Measurements from ENCODE around the gene PPP1R12A.

The PPP1R12A gene

GRCh38 chr12:79936670-79937069, 1.8 kb upstream of the PPP1R12A start:
- in situ Hi-C loops (cut with MboI; ENCODE audit: low sequenced_read_pairs) = no loop called here

GRCh38 chr12:79935624-79936345, 888 bp upstream of the PPP1R12A start:
- in situ Hi-C loops (cut with MboI; ENCODE audit: low sequenced_read_pairs) = no loop called here

GRCh38 chr12:79934281-79935020, 446 bp downstream of the PPP1R12A start:
- in situ Hi-C loops (cut with MboI; ENCODE audit: low sequenced_read_pairs) = no loop called here

- in situ Hi-C loops (cut with MboI; ENCODE audit: low sequenced_read_pairs) = no loop called here
Measured at GRCh38 chr12:79933532-79934264, 1.2 kb downstream of the PPP1R12A start.

GRCh38 chr12:79933043-79933442, 1.9 kb downstream of the PPP1R12A start:
- in situ Hi-C loops (cut with MboI; ENCODE audit: low sequenced_read_pairs) = no loop called here

- in situ Hi-C loops (cut with MboI; ENCODE audit: low sequenced_read_pairs) = no loop called here
Measured at GRCh38 chr12:79932357-79932756, 2.5 kb downstream of the PPP1R12A start.

GRCh38 chr12:79929065-79929464, 5.8 kb downstream of the PPP1R12A start:
- in situ Hi-C loops (cut with MboI; ENCODE audit: low sequenced_read_pairs) = no loop called here

GRCh38 chr12:79927772-79928474, 7.0 kb downstream of the PPP1R12A start:
- in situ Hi-C loops (cut with MboI; ENCODE audit: low sequenced_read_pairs) = no loop called here

- in situ Hi-C loops (cut with MboI; ENCODE audit: low sequenced_read_pairs) = no loop called here
Measured at GRCh38 chr12:79926951-79927350, 7.9 kb downstream of the PPP1R12A start.

GRCh38 chr12:79925492-79925891, 9.4 kb downstream of the PPP1R12A start:
- in situ Hi-C loops (cut with MboI; ENCODE audit: low sequenced_read_pairs) = no loop called here

GRCh38 chr12:79921786-79922185, 13.1 kb downstream of the PPP1R12A start:
- in situ Hi-C loops (cut with MboI; ENCODE audit: low sequenced_read_pairs) = no loop called here

GRCh38 chr12:79920421-79921238, 14.3 kb downstream of the PPP1R12A start:
- in situ Hi-C loops (cut with MboI; ENCODE audit: low sequenced_read_pairs) = no loop called here

- in situ Hi-C loops (cut with MboI; ENCODE audit: low sequenced_read_pairs) = no loop called here
Measured at GRCh38 chr12:79919762-79920161, 15.1 kb downstream of the PPP1R12A start.

GRCh38 chr12:79916826-79917225, 18.1 kb downstream of the PPP1R12A start:
- in situ Hi-C loops (cut with MboI; ENCODE audit: low sequenced_read_pairs) = no loop called here

- in situ Hi-C loops (cut with MboI; ENCODE audit: low sequenced_read_pairs) = no loop called here
Measured at GRCh38 chr12:79911889-79912656, 22.8 kb downstream of the PPP1R12A start.

- in situ Hi-C loops (cut with MboI; ENCODE audit: low sequenced_read_pairs) = no loop called here
Measured at GRCh38 chr12:79908366-79908765, 26.5 kb downstream of the PPP1R12A start.

- in situ Hi-C loops (cut with MboI; ENCODE audit: low sequenced_read_pairs) = no loop called here
Measured at GRCh38 chr12:79901506-79901905, 33.4 kb downstream of the PPP1R12A start.

GRCh38 chr12:79900951-79901350, 33.9 kb downstream of the PPP1R12A start:
- in situ Hi-C loops (cut with MboI; ENCODE audit: low sequenced_read_pairs) = no loop called here

GRCh38 chr12:79900199-79900598, 34.7 kb downstream of the PPP1R12A start:
- in situ Hi-C loops (cut with MboI; ENCODE audit: low sequenced_read_pairs) = no loop called here

Measured in hTERT RPE-1 (cell line).